Fibroblast of mammary gland (primary cell): Measurements from ENCODE around the gene IFI44L.

Experiments
- DNase-seq: peaks from one replicate; pipeline ENCODE4 v3.0.0-alpha.2; 2010; ENCODE audit warnings: low read depth
- H3K4me3 ChIP-seq: 2 replicates; pipeline ENCODE4 v1.5.1; 2011; ENCODE audit warnings: low read depth, mild to moderate bottlenecking, low read length, moderate library complexity; ENCODE audit not compliant: control insufficient read depth
- CTCF ChIP-seq: conservative IDR thresholded peaks from 2 replicates; pipeline ENCODE4 v1.5.1; 2011; ENCODE audit warnings: low read depth, low read length, inconsistent platforms; ENCODE audit not compliant: control insufficient read depth, insufficient read depth

IFI44L gene

DNA sequence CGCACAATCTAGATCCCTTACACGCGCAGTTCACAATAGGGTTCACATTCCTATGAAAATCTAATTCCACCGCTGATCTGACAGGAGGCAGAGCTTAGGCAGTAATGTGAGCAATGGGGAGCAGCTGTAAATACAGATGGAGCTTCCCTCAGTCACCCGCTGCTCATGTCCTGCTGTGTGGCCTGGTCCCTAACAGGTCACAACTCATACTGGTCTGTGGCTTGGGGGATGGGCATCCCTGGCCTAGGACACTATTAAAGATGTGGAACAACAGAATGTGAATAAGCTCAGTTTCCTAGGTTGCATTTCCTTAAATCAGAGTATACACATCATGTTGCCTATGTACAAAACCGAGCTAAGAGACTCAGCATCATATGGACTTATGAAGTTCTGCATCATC lies 45.6 kb downstream of the IFI44L start:
- no peak for TF ChIP-seq CTCF
- DNase-seq = no peak
- no peak overlapping the region for H3K4me3 ChIP-seq

DNA sequence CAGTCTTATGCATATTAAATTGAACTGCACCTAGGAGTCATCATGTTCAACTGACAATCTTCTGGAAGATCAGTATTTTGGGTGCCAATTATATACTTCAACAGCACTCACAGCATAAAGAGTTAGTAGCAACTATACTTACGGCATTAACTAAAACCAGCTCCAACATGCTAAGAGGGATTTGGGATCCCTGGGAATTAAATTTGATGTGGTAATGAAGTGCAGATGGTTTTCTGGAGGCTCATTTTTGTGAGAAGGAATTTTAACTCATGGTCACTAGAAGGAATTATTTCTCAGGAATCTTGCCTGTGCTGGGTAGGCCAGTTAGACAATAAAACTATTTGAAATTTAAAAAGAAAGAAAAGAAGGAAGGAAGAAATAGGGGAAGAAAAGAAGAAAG lies 47.7 kb downstream of the IFI44L start:
- no peak overlapping the region for H3K4me3 ChIP-seq
- no peak for DNase-seq
- no peak for TF ChIP-seq CTCF

DNA sequence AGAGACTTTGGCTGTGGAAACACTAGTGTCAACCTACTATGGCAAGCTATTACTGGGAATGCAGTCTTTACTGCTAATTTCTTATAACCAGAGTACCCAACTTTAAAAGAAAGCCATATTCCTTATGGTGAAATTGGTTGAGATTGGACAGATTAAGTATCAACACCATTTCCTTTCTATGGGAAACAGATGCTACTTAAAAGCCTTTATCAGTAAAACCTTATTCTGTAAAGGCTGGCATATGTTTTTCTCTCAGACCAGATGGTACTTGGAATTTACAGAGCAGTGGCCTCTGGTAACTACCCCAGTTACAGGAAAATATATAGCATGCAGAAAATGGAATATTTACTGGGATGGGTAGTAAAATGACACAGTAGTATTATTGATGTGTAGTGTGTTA lies 48.2 kb downstream of the IFI44L start:
- no peak for DNase-seq
- TF ChIP-seq CTCF = no peak

GRCh38 chr1:78672428-78672827 lies 52.2 kb downstream of the IFI44L start:
- DNase-seq = no peak
- no peak for TF ChIP-seq CTCF
- no peak overlapping the region for H3K4me3 ChIP-seq

More for the DNA sequence above, 48.2 kb downstream of the IFI44L start:
- H3K4me3 ChIP-seq = no peak overlapping the region

DNA sequence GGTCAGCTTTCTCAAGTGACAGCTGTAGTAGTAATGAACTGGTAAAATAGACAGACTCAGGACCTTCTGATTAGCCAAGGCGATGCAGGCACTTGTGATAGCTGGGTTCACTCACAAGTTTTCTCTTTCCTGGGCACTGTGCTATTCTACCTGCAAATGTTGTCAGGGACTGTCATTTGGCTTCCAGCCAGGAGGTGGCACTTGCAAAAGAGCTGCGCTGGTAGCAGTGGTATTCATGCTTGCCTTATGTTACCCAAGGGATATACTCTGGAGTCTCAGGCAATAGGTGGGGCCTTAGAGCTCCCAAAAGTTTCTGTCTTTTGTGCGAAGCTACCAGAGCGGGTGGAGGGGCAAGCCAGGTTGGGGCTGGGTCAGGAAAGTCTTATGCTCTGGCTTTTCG lies 52.9 kb downstream of the IFI44L start:
- no peak overlapping the region for H3K4me3 ChIP-seq
- no peak for TF ChIP-seq CTCF
- DNase-seq = no peak

- no peak overlapping the region for H3K4me3 ChIP-seq
- peak; percentile 83 for DNase-seq
- TF ChIP-seq CTCF = peak; percentile 75
These were observed 56.2 kb downstream of the IFI44L start for GRCh38 chr1:78676347-78676982.

DNA sequence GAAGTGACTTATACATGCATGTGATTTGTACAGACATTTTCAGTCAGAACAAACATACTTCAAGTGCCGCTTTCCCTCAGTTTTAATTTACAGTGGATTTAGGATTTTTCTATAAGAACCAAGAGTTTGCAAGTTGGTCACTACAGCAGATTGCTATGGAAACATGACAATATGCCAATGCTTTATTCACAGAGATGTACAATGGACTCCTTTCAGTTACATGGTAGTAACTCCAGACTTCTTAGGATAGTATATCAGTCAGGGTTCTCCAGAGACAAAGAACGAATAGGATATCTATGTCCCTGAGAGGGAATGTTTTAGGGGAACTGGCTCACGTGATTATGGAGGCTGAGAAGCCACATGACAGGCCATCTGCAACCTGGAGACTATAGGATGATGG lies 56.7 kb downstream of the IFI44L start:
- no peak for DNase-seq
- H3K4me3 ChIP-seq = no peak overlapping the region
- no peak for TF ChIP-seq CTCF
